ENCODE results near the gene DYNC1LI2.
"Not testable (repeated sequence)": the region's sequence is repeated elsewhere in the genome, so short reads cannot be mapped to it uniquely, and the experiment has no call there.

The DYNC1LI2 gene

GRCh38 chr16:66689282-66689681 is 62.1 kb downstream of the DYNC1LI2 start:
- Histone ChIP-seq H3K36me3 (replicated peaks; ENCODE audit: insufficient read depth, low read length) (no peaks in the 10 kb centered on the region), H3K4me1 (ENCODE audit: low read length) (no peaks in the 10 kb centered on the region), H3K9me3 (replicated peaks; ENCODE audit: insufficient read depth, low read length) (no peaks in the 10 kb centered on the region), H3K4me3 (ENCODE audit: low read length) (no peak overlapping the region), H3F3A (ENCODE audit: insufficient read depth, low read length) (no peaks in the 10 kb centered on the region), H3K27ac (ENCODE audit: low read length) (no peak overlapping the region), H3K4me2 (ENCODE audit: low read depth, low read length) (no peak overlapping the region), H3K79me2 (ENCODE audit: low read length) (peaks cover 50% of the 10 kb centered on the region), H3K9me2 (replicated peaks; ENCODE audit: insufficient read depth, low read length) (no peaks in the 10 kb centered on the region), H3K27me3 (replicated peaks; ENCODE audit: insufficient read depth, low read length) (no peaks in the 10 kb centered on the region), H3K9ac (ENCODE audit: low read length) (no peak overlapping the region), H4K20me1 (ENCODE audit: insufficient read depth, low read length) (no peaks in the 10 kb centered on the region), H2AFZ (ENCODE audit: low read length) (no peak overlapping the region)
- no peak for DNase-seq
- TF ChIP-seq CTCF (IDR thresholded peaks at IDR 0.05; ENCODE audit: low read length) (no peak), EZH2 (optimal IDR thresholded peaks at IDR 0.05; ENCODE audit: low read depth, low read length) (no peak), EZH2phosphoT487 (IDR thresholded peaks at IDR 0.05; ENCODE audit: low read length) (no peak)

GRCh38 chr16:66687906-66688625 is 63.3 kb downstream of the DYNC1LI2 start:
- Histone ChIP-seq H3K79me2 (ENCODE audit: low read length) (peaks cover 43% of the 10 kb centered on the region), H2AFZ (ENCODE audit: low read length) (no peak overlapping the region), H3K27me3 (replicated peaks; ENCODE audit: insufficient read depth, low read length) (no peaks in the 10 kb centered on the region)

DNA sequence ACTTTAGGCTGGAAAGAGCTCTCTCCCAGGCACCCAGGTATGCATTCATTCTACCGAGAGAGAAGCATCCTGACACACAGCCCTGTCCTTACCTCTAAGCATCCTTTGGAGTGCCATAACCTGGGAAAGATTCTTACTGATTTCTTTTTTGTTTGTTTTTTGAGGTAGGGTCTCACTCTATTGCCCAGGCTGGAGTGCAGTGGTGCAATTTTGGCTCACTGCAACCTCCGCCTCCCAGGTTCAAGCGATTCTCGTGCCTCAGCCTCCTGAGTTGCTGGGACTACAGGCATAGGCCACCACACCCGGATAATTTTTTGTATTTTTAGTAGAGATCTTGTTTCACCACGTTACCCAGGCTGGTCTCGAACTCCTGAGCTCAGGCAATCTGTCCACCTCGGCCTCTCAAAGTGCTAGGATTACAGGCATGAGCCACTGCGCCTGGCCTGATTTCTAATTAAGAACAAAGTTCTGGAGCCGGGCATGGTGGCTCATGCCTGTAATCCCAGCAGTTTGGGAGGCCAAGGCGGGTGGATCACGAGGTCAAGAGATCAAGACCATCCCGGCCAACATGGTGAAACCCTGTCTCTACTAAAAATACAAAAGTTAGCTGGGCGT is 65.8 kb downstream of the DYNC1LI2 start:
- H3K27ac ChIP-seq (ENCODE audit: low read length); H3K4me1 ChIP-seq (ENCODE audit: low read length); H2AFZ ChIP-seq (ENCODE audit: low read length); H3K9me2 ChIP-seq (replicated peaks; ENCODE audit: insufficient read depth, low read length); H3F3A ChIP-seq (ENCODE audit: insufficient read depth, low read length); H3K4me2 ChIP-seq (ENCODE audit: low read depth, low read length); H4K20me1 ChIP-seq (ENCODE audit: insufficient read depth, low read length); H3K27me3 ChIP-seq (replicated peaks; ENCODE audit: insufficient read depth, low read length); H3K9me3 ChIP-seq (replicated peaks; ENCODE audit: insufficient read depth, low read length); DNase-seq; H3K4me3 ChIP-seq (ENCODE audit: low read length); H3K36me3 ChIP-seq (replicated peaks; ENCODE audit: insufficient read depth, low read length); H3K9ac ChIP-seq (ENCODE audit: low read length): not testable (repeated sequence)
- peaks cover 32% of the 10 kb centered on the region for H3K79me2 ChIP-seq (ENCODE audit: low read length)

More at GRCh38 chr16:66687906-66688625, 63.3 kb downstream of the DYNC1LI2 start:
- Histone ChIP-seq H3K9ac (ENCODE audit: low read length) (no peak overlapping the region), H3K4me1 (ENCODE audit: low read length) (no peaks in the 10 kb centered on the region), H3K27ac (ENCODE audit: low read length) (no peak overlapping the region), H4K20me1 (ENCODE audit: insufficient read depth, low read length) (no peaks in the 10 kb centered on the region), H3K36me3 (replicated peaks; ENCODE audit: insufficient read depth, low read length) (no peaks in the 10 kb centered on the region), H3K4me2 (ENCODE audit: low read depth, low read length) (no peak overlapping the region), H3K9me2 (replicated peaks; ENCODE audit: insufficient read depth, low read length) (no peaks in the 10 kb centered on the region), H3K9me3 (replicated peaks; ENCODE audit: insufficient read depth, low read length) (no peaks in the 10 kb centered on the region), H3F3A (ENCODE audit: insufficient read depth, low read length) (no peaks in the 10 kb centered on the region), H3K4me3 (ENCODE audit: low read length) (no peak overlapping the region)
- no peak for TF ChIP-seq EZH2phosphoT487 (IDR thresholded peaks at IDR 0.05; ENCODE audit: low read length)
- TF ChIP-seq CTCF (IDR thresholded peaks at IDR 0.05; ENCODE audit: low read length), result no peak
- no peak for TF ChIP-seq EZH2 (optimal IDR thresholded peaks at IDR 0.05; ENCODE audit: low read depth, low read length)
- DNase-seq, result no peak

GRCh38 chr16:66682271-66682670 is 69.1 kb downstream of the DYNC1LI2 start:
- Histone ChIP-seq H3K36me3 (replicated peaks; ENCODE audit: insufficient read depth, low read length) (no peaks in the 10 kb centered on the region), H3K9me3 (replicated peaks; ENCODE audit: insufficient read depth, low read length) (no peaks in the 10 kb centered on the region), H2AFZ (ENCODE audit: low read length) (no peak overlapping the region), H3K4me2 (ENCODE audit: low read depth, low read length) (no peak overlapping the region), H3K4me3 (ENCODE audit: low read length) (no peak overlapping the region), H3K4me1 (ENCODE audit: low read length) (no peaks in the 10 kb centered on the region), H3K9ac (ENCODE audit: low read length) (no peak overlapping the region), H4K20me1 (ENCODE audit: insufficient read depth, low read length) (no peaks in the 10 kb centered on the region), H3K9me2 (replicated peaks; ENCODE audit: insufficient read depth, low read length) (no peaks in the 10 kb centered on the region), H3K79me2 (ENCODE audit: low read length) (peaks cover 21% of the 10 kb centered on the region), H3K27me3 (replicated peaks; ENCODE audit: insufficient read depth, low read length) (no peaks in the 10 kb centered on the region), H3K27ac (ENCODE audit: low read length) (no peak overlapping the region), H3F3A (ENCODE audit: insufficient read depth, low read length) (no peaks in the 10 kb centered on the region)
- no peak for DNase-seq
- no peak for TF ChIP-seq EZH2 (optimal IDR thresholded peaks at IDR 0.05; ENCODE audit: low read depth, low read length)

Data from MM.1S (cell line).